ENCODE data around the gene ATXN7L1.

- TF ChIP-seq POLR2A (IDR thresholded peaks at IDR 0.05; ENCODE audit: low read depth) (no peak), EP300 (IDR thresholded peaks at IDR 0.05) (no peak), CTCF (IDR thresholded peaks at IDR 0.05) (no peak), POLR2AphosphoS5 (IDR thresholded peaks at IDR 0.05) (peak in 1 of 2 donors; percentile 21)
Measured at GRCh38 chr7:105691082-105691679, 185.2 kb downstream of the ATXN7L1 start.

All from esophagus muscularis mucosa (tissue), 4 donors.